Adipocyte (in vitro differentiated cells): ENCODE data around the gene DIPK1B.
A peak's percentile ranks its signal among the peaks of the same experiment; 100 is the strongest.

ENCODE experiments used
- DNase-seq: peaks from one replicate; pipeline ENCODE4 v3.0.0-alpha.2; 2015; ENCODE audit warnings: low read depth
- H3K27me3 ChIP-seq: replicated peaks from 2 replicates; pipeline ENCODE4 v1.7.0; 2013; ENCODE audit warnings: mild to moderate bottlenecking, low read length, moderate library complexity; ENCODE audit not compliant: control insufficient read depth, insufficient read depth
- H3K36me3 ChIP-seq: 2 replicates; pipeline ENCODE4 v1.7.0; 2013; ENCODE audit warnings: low read length, mild to moderate bottlenecking, moderate library complexity; ENCODE audit not compliant: control insufficient read depth, insufficient read depth, severe bottlenecking
- H3K4me1 ChIP-seq: 2 replicates; pipeline ENCODE4 v1.7.0; 2013; ENCODE audit warnings: mild to moderate bottlenecking, low read length, moderate library complexity; ENCODE audit not compliant: control insufficient read depth, insufficient read depth
- H3K4me3 ChIP-seq: 2 replicates; pipeline ENCODE4 v1.7.0; 2013; ENCODE audit warnings: mild to moderate bottlenecking, low read length, moderate library complexity
- H3K9ac ChIP-seq: 2 replicates; pipeline ENCODE4 v1.7.0; 2013; ENCODE audit warnings: mild to moderate bottlenecking, low read length, moderate library complexity
- H3K9me3 ChIP-seq: 2 replicates; pipeline ENCODE4 v1.7.0; 2013; ENCODE audit warnings: mild to moderate bottlenecking, low read length, moderate library complexity; ENCODE audit not compliant: control insufficient read depth

The DIPK1B gene

GRCh38 chr9:136683755-136684154 lies 28.6 kb upstream of the DIPK1B start:
- no peaks in the 10 kb centered on the region for H3K27me3 ChIP-seq
- no peaks in the 10 kb centered on the region for H3K9me3 ChIP-seq
- no peak for DNase-seq
- H3K9ac ChIP-seq: peak overlapping the region; percentile 96
- H3K4me3 ChIP-seq: peak overlapping the region; percentile 93
- H3K36me3 ChIP-seq: peaks cover 19% of the 10 kb centered on the region
- H3K4me1 ChIP-seq: peaks cover 45% of the 10 kb centered on the region

- H3K9ac ChIP-seq: peak overlapping the region; percentile 96
- peak overlapping the region; percentile 93 for H3K4me3 ChIP-seq
These were observed 28.0 kb upstream of the DIPK1B start for GRCh38 chr9:136684339-136684738.

GRCh38 chr9:136684799-136685198 lies 27.6 kb upstream of the DIPK1B start:
- no peaks in the 10 kb centered on the region for H3K9me3 ChIP-seq
- peak overlapping the region; percentile 93 for H3K4me3 ChIP-seq
- peaks cover 12% of the 10 kb centered on the region for H3K36me3 ChIP-seq
- no peaks in the 10 kb centered on the region for H3K27me3 ChIP-seq
- peak overlapping the region; percentile 96 for H3K9ac ChIP-seq
- H3K4me1 ChIP-seq: peaks cover 36% of the 10 kb centered on the region
- DNase-seq: no peak

More at GRCh38 chr9:136684339-136684738, 28.0 kb upstream of the DIPK1B start:
- no peak for DNase-seq
- peaks cover 39% of the 10 kb centered on the region for H3K4me1 ChIP-seq
- H3K36me3 ChIP-seq: peaks cover 15% of the 10 kb centered on the region
- no peaks in the 10 kb centered on the region for H3K9me3 ChIP-seq
- H3K27me3 ChIP-seq: no peaks in the 10 kb centered on the region

GRCh38 chr9:136685216-136685615 lies 27.2 kb upstream of the DIPK1B start:
- DNase-seq: no peak
- Histone ChIP-seq H3K9ac (peak overlapping the region; percentile 96), H3K9me3 (no peaks in the 10 kb centered on the region), H3K4me3 (peak overlapping the region; percentile 93), H3K4me1 (peaks cover 36% of the 10 kb centered on the region), H3K27me3 (no peaks in the 10 kb centered on the region), H3K36me3 (peaks cover 12% of the 10 kb centered on the region)

- Histone ChIP-seq H3K4me3 (peak overlapping the region; percentile 93), H3K9ac (peak overlapping the region; percentile 96), H3K9me3 (no peaks in the 10 kb centered on the region), H3K27me3 (no peaks in the 10 kb centered on the region), H3K4me1 (peaks cover 36% of the 10 kb centered on the region), H3K36me3 (peaks cover 12% of the 10 kb centered on the region)
- DNase-seq: peak; percentile 63
These were observed 26.4 kb upstream of the DIPK1B start for GRCh38 chr9:136685790-136686533.

GRCh38 chr9:136686534-136686793 lies 25.9 kb upstream of the DIPK1B start:
- Histone ChIP-seq H3K27me3 (no peaks in the 10 kb centered on the region), H3K4me3 (peak overlapping the region; percentile 93), H3K4me1 (peaks cover 36% of the 10 kb centered on the region), H3K9me3 (no peaks in the 10 kb centered on the region), H3K9ac (peak overlapping the region; percentile 96), H3K36me3 (peaks cover 12% of the 10 kb centered on the region)
- DNase-seq: no peak

GRCh38 chr9:136686794-136687711 lies 25.3 kb upstream of the DIPK1B start, which contains the start of gene AGPAT2:
AGPAT2 (minus strand) TSS chr9:136687457; CDS start chr9:136687357, 100 bp downstream.
- Histone ChIP-seq H3K9me3 (no peaks in the 10 kb centered on the region), H3K4me3 (peak within 1 kb of the TSS; percentile 93), H3K9ac (peak within 1 kb of the TSS; percentile 96), H3K4me1 (peaks cover 31% of the 10 kb centered on the region), H3K36me3 (peaks cover 12% of the 10 kb centered on the region), H3K27me3 (no peaks in the 10 kb centered on the region)
- DNase-seq: peak; percentile 82

- Histone ChIP-seq H3K9ac (no peak overlapping the region), H3K4me1 (peaks cover 23% of the 10 kb centered on the region), H3K4me3 (no peak overlapping the region), H3K27me3 (no peaks in the 10 kb centered on the region), H3K36me3 (peaks cover 12% of the 10 kb centered on the region), H3K9me3 (no peaks in the 10 kb centered on the region)
- DNase-seq: no peak
These were observed 24.6 kb upstream of the DIPK1B start for GRCh38 chr9:136687721-136688223.

GRCh38 chr9:136688274-136689107 lies 23.9 kb upstream of the DIPK1B start:
- no peak overlapping the region for H3K4me3 ChIP-seq
- no peaks in the 10 kb centered on the region for H3K9me3 ChIP-seq
- H3K36me3 ChIP-seq: peaks cover 12% of the 10 kb centered on the region
- H3K4me1 ChIP-seq: peaks cover 19% of the 10 kb centered on the region
- DNase-seq: no peak
- H3K9ac ChIP-seq: no peak overlapping the region
- H3K27me3 ChIP-seq: no peaks in the 10 kb centered on the region

- Histone ChIP-seq H3K9me3 (no peaks in the 10 kb centered on the region), H3K27me3 (no peaks in the 10 kb centered on the region), H3K4me3 (no peak overlapping the region), H3K36me3 (peaks cover 7% of the 10 kb centered on the region), H3K9ac (no peak overlapping the region), H3K4me1 (peaks cover 13% of the 10 kb centered on the region)
- DNase-seq: no peak
These were observed 23.3 kb upstream of the DIPK1B start for GRCh38 chr9:136689108-136689460.
